GM18498 (cell line): ENCODE data around the gene ZNF213.

Experiments used
- ATAC-seq: cut with Tn5 transposase; IDR thresholded peaks from one replicate; pipeline ENCODE4 v1.9.1; 2021; ENCODE audit warnings: mild to moderate bottlenecking, moderate library complexity; ENCODE audit not compliant: unreplicated experiment

The ZNF213 gene, protein sequence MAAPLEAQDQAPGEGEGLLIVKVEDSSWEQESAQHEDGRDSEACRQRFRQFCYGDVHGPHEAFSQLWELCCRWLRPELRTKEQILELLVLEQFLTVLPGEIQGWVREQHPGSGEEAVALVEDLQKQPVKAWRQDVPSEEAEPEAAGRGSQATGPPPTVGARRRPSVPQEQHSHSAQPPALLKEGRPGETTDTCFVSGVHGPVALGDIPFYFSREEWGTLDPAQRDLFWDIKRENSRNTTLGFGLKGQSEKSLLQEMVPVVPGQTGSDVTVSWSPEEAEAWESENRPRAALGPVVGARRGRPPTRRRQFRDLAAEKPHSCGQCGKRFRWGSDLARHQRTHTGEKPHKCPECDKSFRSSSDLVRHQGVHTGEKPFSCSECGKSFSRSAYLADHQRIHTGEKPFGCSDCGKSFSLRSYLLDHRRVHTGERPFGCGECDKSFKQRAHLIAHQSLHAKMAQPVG

DNA sequence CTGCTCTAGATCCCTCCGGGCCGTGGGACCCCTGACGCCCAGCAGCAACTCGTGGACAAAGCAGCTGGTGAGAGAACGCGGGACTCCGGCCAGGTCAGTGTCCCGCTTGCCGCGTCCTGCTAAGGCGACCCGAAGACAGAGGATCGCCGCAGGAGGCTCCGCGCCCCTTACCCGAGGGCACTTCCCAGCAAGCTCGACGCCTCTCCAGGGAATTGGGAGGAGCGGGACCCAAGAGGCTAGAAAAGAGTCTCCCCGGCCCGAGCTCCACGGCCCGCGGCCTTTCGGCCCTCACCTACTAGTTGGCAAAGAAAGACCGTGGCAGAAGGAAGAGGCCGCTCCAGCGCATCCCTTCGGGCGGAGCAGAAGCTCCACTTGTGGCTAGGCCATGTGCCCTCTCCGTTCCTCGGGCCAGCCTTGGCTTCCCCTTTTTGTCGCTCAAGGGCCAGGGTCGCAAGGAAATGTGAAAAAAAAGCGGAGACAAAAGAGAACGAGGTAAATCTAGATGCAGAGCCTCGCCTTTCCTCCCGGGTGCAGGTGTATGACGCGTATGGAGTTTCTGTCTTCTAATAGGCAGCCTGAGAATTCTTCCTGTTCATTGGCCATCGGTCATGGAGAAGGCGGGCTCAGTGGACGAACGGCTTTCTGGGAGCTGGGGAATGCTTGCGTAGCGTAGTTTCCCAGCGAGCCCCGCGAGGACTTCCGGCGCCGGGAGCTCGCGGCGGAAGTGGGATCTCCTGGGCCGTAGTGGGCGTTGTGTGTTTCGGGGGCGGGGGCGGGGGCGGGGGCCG lies at the start of gene ZNF213:
TSS of gene ZNF213 (plus strand) at position 692 of the 788 bp plus-strand sequence. CDS start 2,252 bp downstream, outside the sequence.
- peak; percentile 92 for ATAC-seq

DNA sequence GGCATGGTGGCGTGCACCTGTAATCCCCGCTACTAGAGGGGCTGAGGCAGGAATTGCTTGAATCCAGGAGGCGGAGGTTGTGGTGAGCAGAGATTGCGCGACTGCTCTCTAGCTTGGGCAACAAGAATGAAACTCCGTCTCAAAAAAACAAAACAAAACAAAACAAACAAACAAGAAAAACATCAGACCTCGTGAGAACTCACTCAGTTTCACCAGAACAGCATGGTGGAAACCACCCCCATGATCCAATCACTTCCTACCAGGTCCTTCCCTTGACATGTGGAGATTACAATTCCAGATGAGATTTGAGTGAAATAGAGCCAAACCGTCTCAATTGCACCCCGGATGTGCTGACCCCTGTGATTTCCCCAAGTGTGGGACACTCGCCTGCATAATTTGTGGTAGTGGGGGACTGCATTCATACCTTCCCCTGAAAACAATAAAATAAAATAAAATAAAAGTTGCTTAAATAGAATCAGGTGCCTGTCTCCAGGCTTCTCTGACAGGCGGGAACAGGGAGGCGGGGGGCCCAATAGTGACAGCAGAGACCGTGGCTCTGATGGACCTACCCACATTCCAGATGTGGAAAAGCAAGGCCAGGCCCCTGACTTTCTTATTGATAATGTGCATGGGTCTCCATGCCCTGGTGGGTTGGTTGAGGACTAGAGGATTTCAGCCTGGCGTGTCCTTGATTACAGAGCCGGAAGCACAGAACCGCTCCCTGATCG lies 48.8 kb upstream of the ZNF213 start:
- no peak for ATAC-seq

GRCh38 chr16:3086596-3087242 lies 48.1 kb upstream of the ZNF213 start:
- ATAC-seq = no peak

DNA sequence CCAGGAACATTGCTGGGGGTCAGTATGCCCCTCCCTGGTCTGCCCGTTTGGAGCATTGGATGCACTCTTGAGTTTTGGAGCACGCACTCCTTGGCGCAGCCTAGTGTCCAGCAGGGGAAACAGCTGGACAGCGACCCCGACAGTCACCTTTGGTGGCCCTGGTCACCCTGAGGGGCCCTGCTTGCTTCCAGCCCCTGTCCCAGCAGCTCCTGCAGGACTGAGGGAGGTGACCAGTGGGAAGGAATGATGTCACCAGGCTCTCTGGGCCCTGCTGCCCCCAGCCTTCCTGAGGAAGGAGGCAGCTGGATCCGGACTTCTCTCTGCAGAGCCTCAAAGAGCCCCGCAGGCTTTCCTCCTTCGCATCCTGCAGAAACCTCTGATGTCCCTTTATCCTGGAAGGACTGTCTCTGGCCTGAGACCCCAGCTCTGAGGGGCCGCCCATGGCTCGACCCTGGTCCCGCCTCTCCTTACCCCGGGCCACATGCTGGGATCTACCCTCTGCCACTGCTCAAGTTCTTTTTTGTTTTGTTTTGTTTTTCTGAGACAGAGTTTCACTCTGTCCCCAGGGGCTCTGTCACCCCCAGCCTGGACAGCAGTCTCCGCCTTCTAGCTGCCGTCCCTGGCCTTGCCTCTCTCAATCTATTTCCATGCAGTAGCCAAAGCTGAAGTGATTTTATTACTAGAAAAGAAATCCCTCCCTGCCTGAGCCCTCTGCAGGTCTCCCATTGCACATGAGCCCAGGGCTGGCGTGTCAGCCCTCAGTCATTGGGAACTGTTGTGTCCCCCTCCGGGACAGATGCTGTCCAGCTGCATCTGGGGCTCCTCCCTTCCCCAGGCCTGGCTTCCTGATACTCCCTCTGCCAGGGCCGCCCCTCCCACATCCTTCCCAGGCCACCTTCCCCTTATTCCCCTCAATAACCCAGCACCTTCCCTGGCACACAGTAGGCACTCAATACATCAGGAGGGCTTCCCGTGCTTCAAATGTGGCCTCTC lies 47.3 kb upstream of the ZNF213 start:
- no peak for ATAC-seq

DNA sequence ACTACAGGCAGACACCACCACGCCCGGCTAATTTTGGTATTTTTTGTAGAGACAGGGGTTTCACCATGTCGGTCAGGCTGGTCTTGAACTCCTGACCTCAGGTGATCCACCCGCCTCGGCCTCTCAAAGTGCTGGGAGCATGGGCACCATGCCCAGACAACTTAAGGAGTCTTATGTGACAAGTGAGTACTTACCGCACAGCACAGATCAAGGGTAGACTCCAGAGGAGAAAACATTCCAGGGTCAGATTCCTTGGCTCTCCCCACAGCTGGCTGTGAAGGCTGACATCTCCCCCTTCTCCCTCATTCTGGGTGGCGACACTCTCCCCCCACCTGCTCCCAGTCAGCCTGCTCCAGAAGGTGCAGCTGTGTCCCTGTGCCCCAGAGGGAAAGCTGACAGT lies 46.4 kb upstream of the ZNF213 start:
- no peak for ATAC-seq

DNA sequence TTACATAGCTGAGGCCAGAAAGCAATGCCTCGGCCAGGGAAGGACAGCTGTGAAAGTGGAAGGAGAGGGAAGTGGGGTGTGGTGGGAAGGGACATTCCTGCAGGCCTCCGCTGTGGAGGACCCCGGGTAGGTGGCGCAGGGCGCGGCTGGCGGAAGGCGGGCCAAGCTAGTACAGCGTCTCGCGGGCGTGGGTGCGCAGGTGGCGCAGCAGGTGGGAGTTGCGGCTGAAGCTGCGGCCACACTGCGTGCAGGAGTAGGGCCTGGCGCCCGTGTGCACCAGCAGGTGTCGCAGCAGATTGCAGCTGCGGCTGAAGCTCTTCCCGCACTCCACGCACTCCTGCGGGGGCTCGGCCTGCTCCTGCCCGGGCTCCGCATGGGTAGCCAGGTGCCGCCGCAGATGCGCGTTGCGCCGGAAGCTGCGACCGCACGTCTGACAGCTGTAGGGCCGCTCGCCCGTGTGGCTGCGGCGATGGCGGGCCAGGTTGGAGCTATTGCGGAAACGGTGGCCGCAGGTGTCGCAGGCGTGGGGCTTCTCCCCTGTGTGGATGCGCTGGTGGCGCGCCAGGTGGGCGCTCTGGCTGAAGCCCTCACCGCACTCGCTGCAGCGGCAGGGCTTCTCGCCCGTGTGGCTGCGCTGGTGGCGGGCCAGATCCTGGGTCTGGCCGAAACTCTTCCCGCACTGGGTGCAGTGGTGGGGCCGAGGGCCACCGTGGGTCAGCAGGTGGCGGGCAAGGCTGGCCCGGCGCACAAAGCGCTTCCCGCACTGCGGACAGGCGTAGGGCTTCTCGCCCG lies 45.7 kb upstream of the ZNF213 start:
- no peak for ATAC-seq

- ATAC-seq = no peak
These were observed 44.9 kb upstream of the ZNF213 start for GRCh38 chr16:3089717-3090592.

GRCh38 chr16:3091551-3091950 lies 43.3 kb upstream of the ZNF213 start:
- no peak for ATAC-seq

GRCh38 chr16:3092501-3092941 lies 42.3 kb upstream of the ZNF213 start:
- ATAC-seq = no peak

DNA sequence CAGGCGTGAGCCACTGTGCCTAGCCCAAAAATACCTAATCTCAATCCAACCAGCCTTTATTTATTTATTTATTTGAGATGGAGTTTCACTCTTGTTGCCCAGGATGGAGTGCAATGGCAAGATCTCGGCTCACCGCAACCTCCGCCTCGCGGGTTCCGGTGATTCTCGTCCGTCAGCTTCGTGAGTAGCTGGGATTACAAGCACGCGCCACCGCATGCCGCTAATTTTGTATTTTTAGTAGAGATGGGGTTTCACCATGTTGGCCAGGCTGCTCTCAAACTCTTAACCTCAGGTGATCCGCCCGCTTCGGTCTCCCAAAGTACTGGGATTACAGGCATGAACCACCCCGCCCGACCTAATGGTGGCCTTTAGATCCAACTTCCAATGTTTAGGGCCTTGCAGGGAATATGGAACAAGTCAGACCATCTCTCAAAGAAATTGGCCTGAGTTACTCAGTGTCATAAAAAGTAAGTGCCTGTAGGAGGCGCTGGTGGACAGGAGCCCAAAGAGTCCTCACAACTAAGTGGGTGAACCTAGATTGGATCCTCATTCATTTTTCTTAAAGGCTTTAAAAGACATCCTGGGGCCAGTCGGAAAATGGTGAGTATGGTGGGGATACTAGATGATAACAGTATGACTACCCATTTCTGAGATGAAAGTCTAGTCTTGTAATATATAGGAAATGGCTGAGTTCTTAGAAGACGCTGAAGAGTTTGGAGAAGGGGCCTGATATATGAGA lies 40.4 kb upstream of the ZNF213 start:
- ATAC-seq = no peak

- ATAC-seq = peak; percentile 55
These were observed 39.0 kb upstream of the ZNF213 start for GRCh38 chr16:3095869-3096268.

DNA sequence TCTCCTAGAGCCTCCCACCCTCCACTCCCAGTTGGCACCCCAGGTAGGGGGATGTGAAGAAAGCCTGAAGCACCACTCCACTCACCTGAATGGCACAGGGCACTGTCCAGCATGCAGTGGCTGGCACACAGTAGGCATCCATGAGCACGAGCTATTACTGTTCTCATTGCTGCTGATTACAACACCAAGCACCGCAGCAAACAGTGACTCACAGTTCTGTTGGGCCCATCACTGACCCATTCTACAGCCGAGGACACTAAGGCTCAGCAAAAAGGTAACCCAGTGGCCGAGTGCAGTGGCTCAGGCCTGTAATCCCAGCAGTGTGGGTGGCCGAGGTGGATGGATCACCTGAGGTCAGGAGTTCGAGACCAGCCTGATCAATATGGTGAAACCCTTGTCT lies 38.5 kb upstream of the ZNF213 start:
- ATAC-seq = no peak

GRCh38 chr16:3097266-3097665 lies 37.6 kb upstream of the ZNF213 start:
- ATAC-seq = no peak

DNA sequence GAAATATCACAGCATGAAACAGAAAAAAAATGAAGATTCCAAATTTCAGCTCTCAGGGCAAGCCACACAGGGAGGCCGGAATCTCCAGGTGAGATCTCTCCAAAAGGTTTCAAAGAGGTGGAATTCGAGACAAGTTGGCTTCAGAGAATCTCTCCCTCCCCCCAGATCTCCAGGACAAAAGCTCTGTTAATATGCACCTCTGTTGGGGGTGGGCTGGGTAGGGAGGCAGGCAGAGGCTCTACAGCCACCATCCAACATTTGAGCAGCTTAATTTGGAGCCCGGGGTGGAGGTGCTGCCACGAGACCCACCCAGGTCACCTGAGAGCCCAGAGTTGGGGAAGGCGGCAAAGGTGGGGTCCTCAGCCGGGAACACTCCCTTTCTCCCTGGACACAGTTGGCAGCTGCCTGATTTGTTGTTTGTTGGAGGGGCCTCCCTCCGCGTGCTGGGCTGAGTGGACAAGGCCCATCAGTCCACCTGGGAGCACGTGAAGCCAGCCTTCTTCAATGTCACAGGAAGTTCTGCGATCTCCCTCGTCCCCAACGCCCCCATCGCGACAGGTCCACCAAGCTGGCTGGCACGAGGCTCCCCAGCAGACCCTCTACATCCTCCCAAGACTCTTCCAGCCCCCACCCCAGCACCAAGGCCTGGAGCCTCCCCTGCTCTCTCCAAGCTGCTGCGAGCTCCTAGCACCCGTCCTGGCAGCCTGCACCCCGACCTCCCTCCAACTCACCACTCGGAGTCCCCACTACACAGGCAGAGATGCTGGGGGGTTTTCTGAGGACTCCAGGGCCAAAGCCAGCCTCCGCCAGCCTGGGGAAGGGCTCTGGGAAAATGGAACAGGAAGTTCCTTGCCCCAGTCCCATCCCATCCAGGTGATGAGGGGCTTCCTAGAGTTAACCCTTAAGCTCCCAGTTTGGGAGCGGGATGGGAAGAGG lies 36.1 kb upstream of the ZNF213 start, which contains the start of gene ZSCAN10:
TSS of gene ZSCAN10 (minus strand) at position 836 of the 936 bp plus-strand sequence. CDS start 6,357 bp downstream, outside the sequence.
- no peak for ATAC-seq

DNA sequence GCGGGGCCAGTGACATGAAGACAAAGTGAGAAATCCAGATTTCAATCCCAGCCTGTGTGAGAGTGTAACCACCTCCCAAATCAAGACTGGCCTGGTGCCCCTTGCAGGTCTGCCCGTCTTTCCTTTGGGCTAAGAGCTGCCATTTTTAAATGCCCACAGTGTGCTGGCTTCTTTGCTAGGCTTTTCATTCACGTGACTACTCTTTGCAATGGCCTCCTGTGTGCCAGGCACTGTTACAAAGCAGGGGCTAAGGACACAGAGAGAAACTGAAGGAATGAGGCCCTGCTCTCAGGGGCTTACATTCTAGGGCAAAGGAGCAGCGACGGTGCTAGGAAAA lies 35.5 kb upstream of the ZNF213 start:
- ATAC-seq = no peak
